HuH-7 (cell line): ENCODE results near the gene UNC13B.
A peak's percentile ranks its signal among the peaks of the same experiment; 100 is the strongest.
"Not testable (repeated sequence)": the region's sequence is repeated elsewhere in the genome, so short reads cannot be mapped to it uniquely, and the experiment has no call there.

Source experiments
- DNase-seq: peaks from one replicate; pipeline ENCODE4 v3.0.0; 2011; ENCODE audit warnings: low spot score

The UNC13B gene

GRCh38 chr9:35226651-35227050, 64.8 kb downstream of the UNC13B start:
- no peak for DNase-seq

DNA sequence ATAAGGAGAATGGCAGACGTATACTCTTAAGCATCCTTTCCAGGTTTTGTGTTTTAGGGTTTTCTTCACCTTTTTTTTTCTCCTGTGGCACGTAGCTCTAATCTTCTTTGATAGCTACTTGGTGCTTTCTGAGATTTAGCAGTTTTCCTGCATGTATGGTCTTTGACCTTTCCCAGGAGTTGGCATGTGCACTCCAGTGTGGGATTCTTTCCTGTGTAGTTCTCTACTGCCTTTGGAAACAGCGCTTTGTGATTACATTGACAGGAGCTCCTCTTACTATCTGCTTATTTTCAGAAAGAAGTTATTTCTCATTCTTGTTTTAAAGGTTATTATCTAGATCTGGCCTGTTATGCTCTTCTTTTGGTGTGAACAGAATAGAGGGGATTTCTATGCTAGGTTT, 65.5 kb downstream of the UNC13B start:
- DNase-seq: no peak

DNA sequence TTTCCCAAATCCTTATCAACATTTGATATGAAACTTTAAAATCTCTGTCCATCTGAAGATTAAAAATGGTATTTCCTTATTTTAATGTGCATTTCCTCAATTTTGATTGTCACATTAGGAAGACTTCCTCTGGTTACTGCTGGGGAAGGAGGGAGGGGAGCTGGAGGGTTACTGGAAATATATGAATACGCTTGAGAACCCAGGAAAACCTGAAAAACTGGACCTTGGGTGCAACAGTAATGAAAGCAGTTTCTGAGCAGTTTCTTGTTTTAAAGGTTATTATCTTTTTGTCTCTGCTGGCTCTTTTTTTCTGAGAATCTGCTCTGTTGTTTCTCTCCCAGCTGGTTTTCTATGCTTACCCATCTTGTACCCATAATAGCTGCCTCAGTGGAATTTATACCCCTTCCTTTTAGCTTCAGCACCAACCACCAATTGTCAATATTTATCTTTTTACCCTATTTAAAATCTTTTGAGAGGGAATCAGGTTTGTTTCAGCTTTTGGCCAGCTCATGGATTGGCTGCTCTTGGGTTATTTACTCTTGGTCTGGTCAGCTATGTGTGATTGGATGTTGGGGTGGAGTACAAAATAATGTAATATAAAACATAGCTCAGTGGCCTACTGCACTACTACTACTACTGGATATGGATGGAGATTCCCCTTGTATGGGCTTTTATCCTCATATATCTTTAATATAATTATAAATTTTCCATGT, 67.4 kb downstream of the UNC13B start:
- no peak for DNase-seq

- DNase-seq: no peak
Observed at GRCh38 chr9:35229779-35230143, 68.0 kb downstream of the UNC13B start.

DNA sequence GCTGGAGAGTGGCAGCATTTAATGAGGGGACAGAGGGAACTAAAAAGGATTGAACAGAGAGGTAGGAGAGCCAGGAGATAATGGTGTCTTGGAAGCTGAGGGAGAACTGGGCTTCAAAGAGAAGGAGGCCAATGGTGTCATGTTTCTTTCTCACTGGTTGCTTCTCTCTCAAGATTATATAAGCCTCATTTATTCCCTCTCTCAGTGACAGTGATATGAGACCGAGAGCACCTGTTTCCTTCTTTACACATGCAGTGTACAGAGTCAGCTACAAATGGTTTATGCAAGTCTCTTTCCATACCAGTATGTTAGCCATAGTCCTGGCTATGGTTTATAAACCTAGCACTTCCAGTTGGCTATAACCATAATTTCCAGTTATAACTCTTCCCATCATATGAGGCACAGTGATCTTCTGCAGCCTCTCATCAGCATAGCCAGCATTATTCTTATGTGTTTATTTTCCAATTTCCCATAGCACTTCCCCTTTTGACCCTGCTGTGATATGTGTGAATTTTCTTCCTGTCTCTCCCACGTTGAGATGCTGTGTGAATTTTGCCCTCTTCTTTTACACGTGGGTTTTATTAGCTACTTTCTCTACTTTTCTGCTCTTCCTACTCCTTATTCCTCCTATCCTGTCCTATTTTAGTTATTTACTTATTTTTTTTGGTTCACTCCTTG, 71.2 kb downstream of the UNC13B start:
- no peak for DNase-seq

- no peak for DNase-seq
Observed at GRCh38 chr9:35236692-35237091, 74.9 kb downstream of the UNC13B start.

GRCh38 chr9:35237311-35237710, 75.5 kb downstream of the UNC13B start:
- DNase-seq: no peak

DNA sequence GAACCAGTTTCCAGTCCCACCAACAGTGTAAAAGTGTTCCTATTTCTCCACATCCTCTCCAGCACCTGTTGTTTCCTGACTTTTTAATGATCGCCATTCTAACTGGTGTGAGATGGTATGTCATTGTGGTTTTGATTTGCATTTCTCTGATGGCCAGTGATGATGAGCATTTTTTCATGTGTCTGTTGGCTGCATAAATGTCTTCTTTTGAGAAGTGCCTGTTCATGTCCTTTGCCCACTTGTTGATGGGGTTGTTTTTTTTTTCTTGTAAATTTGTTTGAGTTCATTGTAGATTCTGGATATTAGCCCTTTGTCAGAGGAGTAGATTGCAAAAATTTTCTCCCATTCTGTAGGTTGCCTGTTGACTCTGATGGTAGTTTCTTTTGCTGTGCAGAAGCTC, 84.1 kb downstream of the UNC13B start:
- not testable (repeated sequence) for DNase-seq

DNA sequence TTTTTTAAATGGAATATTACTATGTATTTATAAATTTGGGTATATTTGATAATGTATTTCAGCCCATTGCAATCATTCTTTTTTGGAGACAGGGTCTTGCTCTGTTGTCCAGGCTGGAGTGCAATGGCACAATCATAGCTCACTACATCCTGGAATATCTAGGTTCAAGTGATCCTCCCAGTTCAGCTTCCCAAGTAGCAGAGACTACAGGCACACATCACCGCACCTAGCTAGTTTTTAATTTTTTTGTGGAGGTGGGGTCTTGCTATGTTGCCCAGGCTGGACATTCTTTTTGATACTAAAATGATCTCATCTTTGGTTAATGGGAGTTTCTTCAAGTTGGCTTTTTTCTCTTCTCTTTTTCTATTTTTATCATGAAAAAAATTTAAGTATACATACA, 91.3 kb downstream of the UNC13B start:
- no peak for DNase-seq

- no peak for DNase-seq
Observed at GRCh38 chr9:35254237-35254636, 92.4 kb downstream of the UNC13B start.

- no peak for DNase-seq
Observed at GRCh38 chr9:35254984-35255857, 93.4 kb downstream of the UNC13B start.

- DNase-seq: peak; percentile 34
Observed at GRCh38 chr9:35257986-35258659, 96.3 kb downstream of the UNC13B start.

GRCh38 chr9:35258660-35259474, 97.1 kb downstream of the UNC13B start:
- DNase-seq: peak; percentile 20

GRCh38 chr9:35260186-35260585, 98.4 kb downstream of the UNC13B start:
- no peak for DNase-seq

DNA sequence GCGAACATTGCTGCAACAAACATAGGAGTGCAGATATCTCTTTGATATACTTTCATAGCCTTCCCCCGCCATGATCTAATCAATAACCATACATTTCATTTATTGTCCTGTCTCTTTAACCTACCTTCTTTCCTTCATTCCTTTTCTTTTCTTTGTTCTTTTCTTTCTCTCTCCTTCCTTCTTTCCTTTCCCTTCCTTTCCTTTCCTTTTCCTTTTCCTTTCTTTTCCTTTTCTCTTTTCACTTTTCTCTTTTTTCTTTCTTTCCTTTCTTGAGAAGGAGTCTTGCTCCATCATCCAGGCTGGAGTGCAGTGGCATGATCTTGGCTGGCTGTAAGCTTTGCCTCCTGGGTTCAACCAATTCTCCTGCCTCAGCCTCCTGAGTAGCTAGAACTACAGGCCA, 100.3 kb downstream of the UNC13B start:
- DNase-seq: no peak

DNA sequence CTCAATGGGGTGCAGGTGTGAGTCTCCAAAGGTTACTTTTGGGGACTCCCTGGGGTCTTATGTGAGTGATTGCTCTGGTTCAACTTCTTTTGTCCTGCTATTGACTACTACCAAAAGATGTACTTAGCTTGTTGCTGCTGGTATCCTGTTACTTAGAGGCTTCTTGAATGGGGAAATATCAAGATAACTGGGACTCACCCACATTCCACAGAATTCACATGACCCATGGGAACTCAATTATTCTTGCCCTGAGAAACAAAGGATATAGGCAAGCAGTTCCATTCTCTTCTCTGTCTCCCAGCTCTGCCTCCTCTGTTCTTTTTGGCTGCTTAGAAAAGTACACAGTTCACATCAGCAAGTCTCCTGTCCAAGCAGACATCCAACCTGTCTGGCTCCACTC, 105.9 kb downstream of the UNC13B start:
- DNase-seq: no peak

DNA sequence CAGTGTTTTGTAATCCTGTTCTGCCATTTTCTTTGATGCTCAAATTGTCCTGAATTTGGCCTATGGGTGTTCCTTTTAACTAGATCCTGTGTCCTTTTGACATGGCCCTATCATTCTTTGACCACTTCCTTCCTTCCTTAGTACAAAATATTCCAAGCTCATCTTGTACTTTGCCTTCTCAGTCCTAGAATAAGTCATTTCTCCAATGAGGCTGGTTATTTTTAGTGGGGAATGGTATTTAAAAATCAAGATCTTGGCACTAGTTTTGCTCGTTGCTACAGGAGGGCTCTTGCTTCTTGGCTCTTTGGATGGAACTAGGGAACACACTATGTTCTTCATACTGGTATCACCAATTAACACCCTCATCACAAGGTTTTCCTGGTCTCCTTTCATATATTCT, 108.1 kb downstream of the UNC13B start:
- DNase-seq: no peak

GRCh38 chr9:35271637-35272036, 109.8 kb downstream of the UNC13B start:
- DNase-seq: no peak

DNA sequence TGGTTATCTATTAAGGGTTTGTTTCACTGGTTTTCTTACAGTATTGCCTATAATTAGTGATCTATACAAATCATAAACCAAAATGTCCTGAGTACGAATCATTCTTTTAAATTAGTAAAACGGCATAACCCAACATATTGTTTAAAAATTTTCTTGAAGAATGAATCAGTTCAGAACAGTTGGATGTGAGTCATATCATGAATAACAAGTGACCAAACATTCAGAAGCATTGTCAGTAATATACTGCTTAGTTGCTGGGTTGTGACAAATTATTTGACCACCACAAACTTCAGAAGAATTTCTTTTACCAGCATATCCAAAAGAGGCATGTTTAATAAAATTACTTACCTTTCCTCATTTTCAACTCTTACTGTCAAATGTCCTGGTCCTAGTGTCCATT, 111.2 kb downstream of the UNC13B start:
- no peak for DNase-seq

GRCh38 chr9:35273591-35273990, 111.8 kb downstream of the UNC13B start:
- no peak for DNase-seq

DNA sequence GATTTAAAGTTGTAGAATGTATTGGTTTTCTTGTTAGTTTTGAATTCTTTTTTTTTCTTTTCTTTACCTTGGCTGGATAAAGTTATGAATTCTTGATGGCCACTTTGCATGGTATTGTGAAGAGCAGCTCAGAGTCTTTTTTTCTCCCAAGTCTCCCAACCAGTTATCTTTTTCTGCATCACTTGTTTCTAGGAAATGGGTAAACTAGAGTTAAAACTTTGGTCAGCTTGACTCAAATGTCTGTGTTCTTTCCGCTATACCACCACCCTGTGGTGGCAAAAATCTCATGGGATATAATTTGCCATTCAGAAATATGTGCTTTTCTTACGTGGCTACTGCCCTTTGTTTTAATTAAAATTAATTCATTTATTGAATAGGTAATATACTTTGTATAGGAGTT, 113.2 kb downstream of the UNC13B start:
- DNase-seq: no peak

GRCh38 chr9:35277171-35277520, 115.3 kb downstream of the UNC13B start:
- no peak for DNase-seq
